ENCODE measurements around the gene PRKCB. TPM values are rescaled to one million over a fixed set of nuclear protein-coding genes. Genes with fewer than 3 reads are reported as not detected.

The PRKCB gene
- total RNA-seq, 4 donors from 2014 or later, result 0.29 to 9.5 (median 2.9) TPM

- no peaks in the 10 kb centered on the region for H3K36me3 ChIP-seq
- no peak for DNase-seq
- intact Hi-C loops (cut with DNase I; ENCODE audit: low total_unique reads), result no loop called here
- H3K27me3 ChIP-seq, result no peaks in the 10 kb centered on the region
- no peak overlapping the region for H3K27ac ChIP-seq
- H3K4me1 ChIP-seq, result no peaks in the 10 kb centered on the region
- TF ChIP-seq CTCF (IDR thresholded peaks at IDR 0.05) (no peak), POLR2A (IDR thresholded peaks at IDR 0.05) (no peak)
- no peak overlapping the region for H3K4me3 ChIP-seq
- H3K9me3 ChIP-seq, result no peaks in the 10 kb centered on the region
These were observed 151.7 kb downstream of the PRKCB start for GRCh38 chr16:23987443-23987842.

- Histone ChIP-seq H3K27ac (no peak overlapping the region), H3K36me3 (no peaks in the 10 kb centered on the region), H3K4me1 (no peaks in the 10 kb centered on the region), H3K4me3 (no peak overlapping the region), H3K27me3 (no peaks in the 10 kb centered on the region), H3K9me3 (no peaks in the 10 kb centered on the region)
- DNase-seq, result no peak
- intact Hi-C loops (cut with DNase I; ENCODE audit: low total_unique reads), result no loop called here
- TF ChIP-seq CTCF (IDR thresholded peaks at IDR 0.05), result no peak
- no peak for TF ChIP-seq POLR2A (IDR thresholded peaks at IDR 0.05)
These were observed 154.7 kb downstream of the PRKCB start for GRCh38 chr16:23990507-23990906.

- TF ChIP-seq CTCF (IDR thresholded peaks at IDR 0.05), result no peak
- no peak for TF ChIP-seq POLR2A (IDR thresholded peaks at IDR 0.05)
- intact Hi-C loops (cut with DNase I; ENCODE audit: low total_unique reads), result no loop called here
- no peaks in the 10 kb centered on the region for H3K4me1 ChIP-seq
- no peak for DNase-seq
- H3K27me3 ChIP-seq, result no peaks in the 10 kb centered on the region
- no peak overlapping the region for H3K27ac ChIP-seq
- H3K4me3 ChIP-seq, result no peak overlapping the region
- H3K9me3 ChIP-seq, result no peaks in the 10 kb centered on the region
- H3K36me3 ChIP-seq, result no peaks in the 10 kb centered on the region
These were observed 155.3 kb downstream of the PRKCB start for GRCh38 chr16:23991066-23991465.

GRCh38 chr16:23994615-23995014, 158.8 kb downstream of the PRKCB start:
- intact Hi-C loops (cut with DNase I; ENCODE audit: low total_unique reads), result no loop called here

More at GRCh38 chr16:23994615-23995014, 158.8 kb downstream of the PRKCB start:
- no peak overlapping the region for H3K4me3 ChIP-seq
- H3K36me3 ChIP-seq, result no peaks in the 10 kb centered on the region
- H3K4me1 ChIP-seq, result no peaks in the 10 kb centered on the region
- H3K27ac ChIP-seq, result no peak overlapping the region
- no peaks in the 10 kb centered on the region for H3K9me3 ChIP-seq
- H3K27me3 ChIP-seq, result no peaks in the 10 kb centered on the region
- DNase-seq, result no peak
- TF ChIP-seq CTCF (IDR thresholded peaks at IDR 0.05) (no peak), POLR2A (IDR thresholded peaks at IDR 0.05) (no peak)
